Stimulated activated CD8-positive, alpha-beta memory T cell treated with anti-CD3 and anti-CD28 coated beads, Interleukin-12 subunit alpha, Interleukin-12 subunit beta, amount 100 ng/mL, for 1 hour (primary cell): ENCODE data around the gene FASTKD3.
"Not testable (repeated sequence)": the region's sequence is repeated elsewhere in the genome, so short reads cannot be mapped to it uniquely, and the experiment has no call there.

Source experiments
- DNase-seq: peaks from one replicate; pipeline ENCODE4 v3.0.0-alpha.2; 2020; ENCODE audit warnings: low read depth

The FASTKD3 gene

DNA sequence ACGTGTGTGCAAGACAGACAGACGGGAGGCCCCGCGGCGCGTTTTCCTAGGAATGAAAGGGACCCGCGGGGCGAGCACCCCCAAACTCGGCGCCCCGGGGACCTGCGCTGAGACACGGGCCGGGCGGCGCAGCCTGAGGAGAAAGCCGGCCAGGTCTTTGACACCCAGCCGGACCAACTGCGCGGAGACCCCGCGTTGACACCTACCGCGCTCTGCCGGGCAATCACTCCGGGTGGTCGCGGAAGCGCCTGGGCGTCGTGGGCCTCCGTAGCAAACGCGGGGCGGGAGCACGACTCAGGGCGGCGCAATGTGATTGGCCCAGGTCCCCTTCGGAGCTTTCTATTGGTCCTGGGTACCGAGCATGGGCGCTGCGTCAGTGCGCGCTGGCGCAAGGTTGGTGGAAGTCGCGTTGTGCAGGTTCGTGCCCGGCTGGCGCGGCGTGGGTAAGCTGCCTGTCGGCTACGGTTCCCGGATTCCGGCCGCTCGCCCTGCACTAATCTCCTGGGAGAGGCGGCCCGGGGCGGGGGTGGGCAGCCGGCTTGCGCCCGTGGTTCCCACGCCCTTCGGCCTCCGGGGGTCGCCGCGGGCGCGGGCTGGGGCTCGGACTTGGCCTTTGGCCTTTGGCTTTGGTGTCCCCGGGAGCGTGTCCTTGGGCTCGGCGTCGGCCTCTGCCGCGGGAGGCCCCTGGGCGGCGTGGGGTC, at the start of gene FASTKD3, which contains the start of gene MTRR:
TSS of gene FASTKD3 (minus strand) at position 259 of the 701 bp plus-strand sequence. CDS start 948 bp downstream, outside the sequence.
TSS of gene MTRR (plus strand) at position 376 of the 701 bp plus-strand sequence. CDS start 1,647 bp downstream, outside the sequence.
- peak; percentile 84 for DNase-seq

- DNase-seq = no peak
Observed at GRCh38 chr5:7917130-7918123, 48.6 kb upstream of the FASTKD3 start.

- no peak for DNase-seq
Observed at GRCh38 chr5:7916171-7916804, 47.5 kb upstream of the FASTKD3 start.

DNA sequence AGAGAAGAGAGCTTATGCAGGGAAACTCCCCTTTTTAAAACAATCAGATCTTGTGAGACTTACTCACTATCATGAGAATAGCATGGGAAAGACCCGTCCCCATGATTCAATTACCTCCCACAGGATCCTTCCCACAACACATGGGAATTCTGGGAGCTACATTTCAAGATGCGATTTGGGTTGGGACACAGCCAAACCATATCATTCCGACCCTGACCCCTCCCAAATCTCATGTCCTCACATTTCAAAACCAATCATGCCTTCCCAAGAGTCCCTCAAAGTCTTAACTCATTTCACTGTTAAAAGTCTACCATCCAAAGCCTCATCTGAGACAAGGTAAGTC, 42.6 kb upstream of the FASTKD3 start:
- DNase-seq = not testable (repeated sequence)

DNA sequence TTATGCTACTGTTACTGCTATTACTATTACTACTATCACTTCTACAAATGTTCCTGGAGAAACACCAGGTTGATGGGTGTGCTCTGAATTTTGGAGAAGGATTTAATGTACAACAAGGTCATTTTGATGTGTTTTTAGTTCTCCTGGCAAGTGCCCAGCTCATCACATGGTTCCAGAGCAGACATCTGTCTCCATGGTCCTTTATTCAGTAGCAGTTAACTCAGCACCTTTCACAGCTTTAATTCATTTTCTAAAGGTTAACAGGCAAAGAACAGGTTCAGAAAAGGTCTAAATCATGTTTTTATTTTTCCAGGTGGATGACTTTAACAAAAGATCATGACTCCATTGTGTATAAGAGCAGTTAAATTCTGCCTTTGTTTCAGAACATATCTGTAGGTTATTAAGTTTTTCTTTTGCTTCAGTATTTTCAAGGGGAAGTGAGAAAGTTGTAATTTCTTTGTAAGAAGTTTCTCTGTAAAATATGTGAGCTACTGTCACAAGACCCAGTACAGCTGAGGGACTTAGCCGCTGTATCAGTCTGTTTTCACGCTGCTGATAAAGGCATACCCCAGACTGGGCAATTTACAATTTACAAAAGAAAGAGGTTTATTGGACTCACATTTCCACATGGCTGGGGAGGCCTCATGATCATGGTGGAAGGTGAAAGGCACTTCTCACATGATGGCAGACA, 42.1 kb upstream of the FASTKD3 start:
- DNase-seq = no peak

- DNase-seq = no peak
Observed at GRCh38 chr5:7908317-7908716, 39.5 kb upstream of the FASTKD3 start.

DNA sequence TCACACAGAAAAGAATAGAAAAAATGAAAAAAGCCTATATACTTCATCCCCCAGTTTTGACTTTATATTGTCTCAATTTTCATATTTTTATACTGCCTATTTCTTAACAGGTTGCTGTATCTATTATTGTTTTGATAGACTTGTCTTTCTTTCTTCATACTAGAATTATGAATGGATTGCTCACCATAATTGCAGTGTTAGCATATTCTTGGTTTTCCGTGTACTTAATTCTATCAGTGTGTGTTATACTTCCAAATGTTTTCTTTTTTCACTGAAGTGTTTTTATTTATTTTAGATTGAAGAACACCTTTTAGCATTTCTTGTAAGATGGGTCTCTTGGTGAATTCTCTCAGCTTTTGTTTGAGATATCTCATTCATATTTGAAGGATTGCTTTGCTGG, 38.8 kb upstream of the FASTKD3 start:
- no peak for DNase-seq

- no peak for DNase-seq
Observed at GRCh38 chr5:7904170-7904569, 35.3 kb upstream of the FASTKD3 start.

GRCh38 chr5:7902666-7903625, 34.1 kb upstream of the FASTKD3 start:
- DNase-seq = no peak

- no peak for DNase-seq
Observed at GRCh38 chr5:7902201-7902600, 33.4 kb upstream of the FASTKD3 start.

GRCh38 chr5:7897014-7897600, 28.3 kb upstream of the FASTKD3 start:
- DNase-seq = no peak

GRCh38 chr5:7894860-7895259, 26.0 kb upstream of the FASTKD3 start:
- no peak for DNase-seq

DNA sequence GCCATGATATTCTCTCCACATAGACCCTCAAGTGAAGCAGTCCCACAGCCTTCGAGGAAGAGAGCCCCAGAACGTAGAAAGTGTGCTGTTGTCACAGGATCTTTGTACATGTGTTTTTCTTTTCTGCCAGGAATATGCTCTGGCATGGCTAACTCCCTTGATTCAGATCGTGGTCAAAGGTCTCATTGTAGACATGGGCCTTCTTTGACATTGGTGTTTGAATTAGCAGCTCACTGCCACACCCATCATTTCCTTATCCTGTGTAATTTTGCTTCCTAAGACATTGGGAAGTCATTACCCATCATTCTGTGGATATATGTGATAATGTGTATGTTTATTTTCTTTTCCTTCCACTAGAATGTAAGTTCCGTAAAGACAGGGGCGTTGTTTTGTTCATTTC, 25.6 kb upstream of the FASTKD3 start:
- DNase-seq = no peak

GRCh38 chr5:7888901-7889300, 20.1 kb upstream of the FASTKD3 start:
- DNase-seq = no peak

GRCh38 chr5:7886849-7887475, 18.1 kb upstream of the FASTKD3 start:
- DNase-seq = no peak

DNA sequence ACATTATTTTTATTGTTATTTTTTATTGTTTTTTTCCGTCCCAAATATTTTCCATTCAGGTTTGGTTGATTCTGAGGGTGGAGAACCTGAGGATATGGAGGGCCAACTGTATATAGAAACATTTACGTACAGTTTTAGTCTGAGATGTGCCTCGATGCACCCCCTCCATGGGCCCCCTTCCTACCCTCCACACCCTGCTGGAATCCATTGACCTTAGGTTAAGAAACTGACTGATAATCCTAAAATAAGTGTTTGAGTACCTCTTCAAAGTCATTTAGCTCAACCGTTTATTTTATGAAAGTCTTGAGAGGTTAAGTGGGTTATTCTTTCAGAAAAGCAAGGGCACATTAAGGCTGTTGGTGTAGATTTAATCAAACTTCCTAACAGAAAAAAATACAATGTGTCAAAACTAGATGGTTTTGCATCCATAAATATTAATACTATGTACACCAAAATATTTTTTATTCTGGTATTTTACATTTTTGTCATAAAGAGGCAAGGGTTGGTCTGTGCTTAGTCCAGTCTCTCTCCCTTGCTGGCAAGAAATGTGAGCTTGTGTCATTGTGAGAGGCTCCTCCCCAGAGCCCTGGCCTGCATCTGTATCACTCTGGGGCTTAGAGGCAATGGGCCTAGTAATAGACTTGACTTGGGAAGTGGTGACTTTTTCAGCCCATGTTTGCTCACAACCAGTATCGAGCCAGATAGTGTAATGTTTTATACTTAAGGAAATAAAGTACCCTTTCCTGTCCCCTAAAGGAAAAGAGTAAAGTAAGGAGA, 15.8 kb upstream of the FASTKD3 start:
- DNase-seq = no peak

DNA sequence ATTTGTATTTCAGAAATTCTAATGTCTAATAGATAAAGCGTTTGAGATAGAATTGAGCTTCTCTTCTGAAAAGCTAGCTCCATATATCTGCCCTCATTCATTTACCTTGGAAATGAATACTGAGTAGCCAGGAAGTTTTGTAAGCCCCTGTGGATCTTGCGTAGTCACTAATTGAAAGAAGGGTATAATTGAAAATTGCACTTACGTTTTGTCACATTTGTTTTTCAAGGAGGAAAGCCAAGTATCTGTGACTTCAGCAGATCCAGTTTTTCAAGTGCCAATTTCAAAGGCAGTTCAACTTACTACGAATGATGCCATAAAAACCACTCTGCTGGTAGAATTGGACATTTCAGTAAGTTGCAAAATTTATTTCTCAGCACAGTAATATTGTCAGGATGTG, 14.1 kb upstream of the FASTKD3 start:
- no peak for DNase-seq

- no peak for DNase-seq
Observed at GRCh38 chr5:7881816-7882215, 13.0 kb upstream of the FASTKD3 start.

DNA sequence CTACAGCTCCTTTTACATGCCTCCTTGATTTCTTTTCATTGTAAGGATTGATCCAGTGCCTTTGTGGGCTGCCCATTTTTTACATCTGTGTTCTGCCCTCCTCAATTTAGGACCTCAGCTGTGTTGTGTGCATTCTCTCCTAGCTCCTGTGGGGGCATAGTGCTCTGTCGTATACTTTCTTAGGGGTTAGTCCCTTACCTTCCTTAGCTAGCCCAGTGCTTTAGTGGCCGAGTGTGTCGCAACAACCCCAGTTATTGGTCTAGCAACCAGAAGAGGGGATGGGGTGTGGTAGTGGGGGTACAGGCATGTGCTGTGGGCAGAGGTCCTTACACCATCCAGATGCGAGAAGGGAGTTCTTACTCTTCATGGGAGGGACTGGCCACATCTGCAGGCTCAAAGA, 12.3 kb upstream of the FASTKD3 start:
- DNase-seq = no peak
